ENCODE measurements around the gene MRPL17. TPM values are rescaled to one million over a fixed set of nuclear protein-coding genes. Genes with fewer than 3 reads are reported as not detected.

Gene MRPL17
- polyA plus RNA-seq, 3 donors = 8.0 to 14.0 (median 12.8) TPM

DNA sequence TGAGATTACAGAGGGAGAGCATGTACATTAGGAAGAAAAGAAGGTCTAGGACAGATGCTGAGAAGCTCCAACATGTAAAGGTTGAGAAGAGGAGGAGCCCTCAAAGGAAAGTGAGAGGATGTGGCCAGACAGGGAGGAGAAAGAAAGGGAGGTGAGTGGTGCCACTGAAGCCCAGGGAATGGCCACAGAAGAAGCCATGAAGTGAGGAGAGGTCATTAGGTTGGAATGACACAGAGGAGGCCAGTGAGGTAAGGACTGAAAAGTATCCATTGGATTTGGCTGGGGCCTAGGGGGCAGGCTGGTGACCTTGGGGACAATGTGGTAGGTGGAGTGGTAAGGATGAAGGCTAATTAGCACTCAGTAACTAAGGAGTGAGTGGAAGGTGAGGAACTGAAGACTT lies 24.5 kb downstream of the MRPL17 start:
- no peak for DNase-seq
- peaks cover 15 to 18% (median 17%) of the 10 kb centered on the region in 3 donors for H3K27me3 Mint-ChIP-seq (ENCODE audit: low read depth in 3 of 3)
- H3K27ac Mint-ChIP-seq = no peak overlapping the region
- Histone ChIP-seq H4K20me1 (ENCODE audit: insufficient read depth, low read length) (no peaks in the 10 kb centered on the region), H3K4me1 (ENCODE audit: control insufficient read depth in 1 of 2, insufficient read depth in 2 of 2, low read length in 2 of 2) (peaks cover 4% of the 10 kb centered on the region in 2 donors), H3K4me2 (replicated peaks; ENCODE audit: extremely low read depth, low read length, poor library complexity, severe bottlenecking) (no peak overlapping the region), H3K27ac (ENCODE audit: low read depth in 1 of 2, low read length in 2 of 2) (no peak overlapping the region), H3K36me3 (replicated peaks in 1 of 2; ENCODE audit: control insufficient read depth in 1 of 2, insufficient read depth in 2 of 2, low read length in 2 of 2) (no peaks in the 10 kb centered on the region), H3K79me2 (ENCODE audit: insufficient read depth, low read length) (no peaks in the 10 kb centered on the region), H2AFZ (ENCODE audit: insufficient read depth, low read depth, low read length, poor library complexity, severe bottlenecking) (no peak overlapping the region), H3K9ac (ENCODE audit: insufficient read depth, low read length, poor library complexity, severe bottlenecking) (no peak overlapping the region), H3K4me3 (replicated peaks in 1 of 3; ENCODE audit: low read depth in 2 of 3, low read length in 3 of 3) (no peak overlapping the region), H3K9me3 (replicated peaks in 1 of 2; ENCODE audit: control insufficient read depth in 1 of 2, insufficient read depth in 1 of 2, low read length in 2 of 2) (peaks cover 0 to 5% of the 10 kb centered on the region in 2 donors), H3K27me3 (ENCODE audit: control insufficient read depth in 2 of 2, insufficient read depth in 2 of 2, low read length in 2 of 2) (peaks cover 30 to 31% of the 10 kb centered on the region in 2 donors)
- H3K4me1 Mint-ChIP-seq = peaks cover 9% of the 10 kb centered on the region
- peaks cover 0 to 4% (median 0%) of the 10 kb centered on the region in 7 donors for H3K9me3 Mint-ChIP-seq
- no peak overlapping the region for H3K4me3 Mint-ChIP-seq
- TF ChIP-seq CTCF (IDR thresholded peaks at IDR 0.05) = no peak
- intact Hi-C loops (cut with micrococcal nuclease) = no loop called here
- no peaks in the 10 kb centered on the region for H3K36me3 Mint-ChIP-seq

GRCh38 chr11:6657346-6657745 lies 25.8 kb downstream of the MRPL17 start:
- no peak for TF ChIP-seq CTCF (IDR thresholded peaks at IDR 0.05)
- no peak overlapping the region for H3K27ac Mint-ChIP-seq

More at GRCh38 chr11:6657346-6657745, 25.8 kb downstream of the MRPL17 start:
- H3K4me1 ChIP-seq (ENCODE audit: control insufficient read depth in 1 of 2, insufficient read depth in 2 of 2, low read length in 2 of 2) = peaks cover 4 to 6% of the 10 kb centered on the region in 2 donors
- Mint-ChIP-seq H3K27me3 (ENCODE audit: low read depth in 3 of 3) (peaks cover 15 to 16% (median 15%) of the 10 kb centered on the region in 3 donors), H3K4me1 (peaks cover 9% of the 10 kb centered on the region), H3K9me3 (peaks cover 0 to 4% (median 0%) of the 10 kb centered on the region in 7 donors), H3K4me3 (peak overlapping the region in 1 of 2 donors; percentile 88), H3K36me3 (no peaks in the 10 kb centered on the region)
- peaks cover 31% of the 10 kb centered on the region in 2 donors for H3K27me3 ChIP-seq (ENCODE audit: control insufficient read depth in 2 of 2, insufficient read depth in 2 of 2, low read length in 2 of 2)
- no peaks in the 10 kb centered on the region for H3K79me2 ChIP-seq (ENCODE audit: insufficient read depth, low read length)
- H4K20me1 ChIP-seq (ENCODE audit: insufficient read depth, low read length) = no peaks in the 10 kb centered on the region
- intact Hi-C loops (cut with micrococcal nuclease) = no loop called here
- peaks cover 0 to 5% of the 10 kb centered on the region in 2 donors for H3K9me3 ChIP-seq (replicated peaks in 1 of 2; ENCODE audit: control insufficient read depth in 1 of 2, insufficient read depth in 1 of 2, low read length in 2 of 2)
- no peak for DNase-seq
- no peak overlapping the region for H3K4me2 ChIP-seq (replicated peaks; ENCODE audit: extremely low read depth, low read length, poor library complexity, severe bottlenecking)
- H3K9ac ChIP-seq (ENCODE audit: insufficient read depth, low read length, poor library complexity, severe bottlenecking) = no peak overlapping the region
- no peak overlapping the region for H2AFZ ChIP-seq (ENCODE audit: insufficient read depth, low read depth, low read length, poor library complexity, severe bottlenecking)
- WGBS (ENCODE audit: insufficient coverage) = no CpG with 5 or more reads among the region's 1 CpG
- no peaks in the 10 kb centered on the region for H3K36me3 ChIP-seq (replicated peaks in 1 of 2; ENCODE audit: control insufficient read depth in 1 of 2, insufficient read depth in 2 of 2, low read length in 2 of 2)
- H3K27ac ChIP-seq (ENCODE audit: low read depth in 1 of 2, low read length in 2 of 2) = no peak overlapping the region
- H3K4me3 ChIP-seq (replicated peaks in 1 of 3; ENCODE audit: low read depth in 2 of 3, low read length in 3 of 3) = no peak overlapping the region

Measured in CD14-positive monocyte (primary cell).